Urinary bladder (tissue), 4 donors: ENCODE results near the gene ARNT2. TPM values are rescaled to one million over a fixed set of nuclear protein-coding genes. Genes with fewer than 3 reads are reported as not detected.

Experiments used
- DNase-seq: peaks from one replicate; pipeline ENCODE4 v3.0.0-alpha.2; 2015; ENCODE audit errors: extremely low spot score
- H3K27ac ChIP-seq: one replicate; pipeline ENCODE4 v1.5.1; 2013; ENCODE audit warnings: low read depth, mild to moderate bottlenecking, moderate library complexity
- H3K36me3 ChIP-seq: one replicate; pipeline ENCODE4 v1.6.1; 2013; ENCODE audit warnings: mild to moderate bottlenecking, moderate library complexity; ENCODE audit not compliant: insufficient read depth
- H3K4me1 ChIP-seq: one replicate; pipeline ENCODE4 v1.6.1; 2013; ENCODE audit warnings: mild to moderate bottlenecking, moderate library complexity; ENCODE audit not compliant: insufficient read depth
- H3K4me3 ChIP-seq: one replicate; pipeline ENCODE4 v1.5.1; 2013; ENCODE audit warnings: low read depth, low read length
- WGBS: extraction: QIAGEN DNeasy Blood & Tissue Kit; methylation state at CpG from one replicate; pipeline ENCODE4 v1.1.7; 2013; 5-methylcytosine and 5-hydroxymethylcytosine counted together
- polyA plus RNA-seq: library from polyadenylated mRNA; stranded (reverse); fragments of 200-250 nt; gene quantifications from one replicate; pipeline ENCODE4 v1.2.3, GENCODE V29; 2013
- total RNA-seq: library from RNA; depleted of rRNA; stranded (reverse); fragments of >200 nt; gene quantifications from one replicate; pipeline ENCODE4 v1.2.3, GENCODE V29; 2014
- donor health status: healthy with polysubstance abuse.
- donor health status: healthy.

Gene ARNT2
- total and polyA plus RNA-seq, 2 donors: 6.3 to 9.7 TPM

- WGBS: 89% methylated on average over 5 of the region's 5 CpGs
- Histone ChIP-seq H3K27ac (no peak overlapping the region), H3K36me3 (no peaks in the 10 kb centered on the region), H3K4me3 (no peak overlapping the region), H3K4me1 (peaks cover 2% of the 10 kb centered on the region)
- no peak for DNase-seq
Observed at GRCh38 chr15:80485370-80486164, 81.4 kb downstream of the ARNT2 start.

GRCh38 chr15:80487839-80488390 lies 83.7 kb downstream of the ARNT2 start:
- DNase-seq: no peak
- Histone ChIP-seq H3K36me3 (no peaks in the 10 kb centered on the region), H3K27ac (no peak overlapping the region), H3K4me3 (no peak overlapping the region), H3K4me1 (no peaks in the 10 kb centered on the region)
- 89% methylated on average over 4 of the region's 4 CpGs for WGBS

- H3K27ac ChIP-seq: no peak overlapping the region
- 53% methylated on average over 7 of the region's 7 CpGs for WGBS
- no peaks in the 10 kb centered on the region for H3K4me1 ChIP-seq
- no peaks in the 10 kb centered on the region for H3K36me3 ChIP-seq
- DNase-seq: no peak
- H3K4me3 ChIP-seq: no peak overlapping the region
Observed at GRCh38 chr15:80489030-80489594, 84.9 kb downstream of the ARNT2 start.

GRCh38 chr15:80490431-80490990 lies 86.3 kb downstream of the ARNT2 start:
- H3K36me3 ChIP-seq: no peaks in the 10 kb centered on the region
- WGBS: 96% methylated on average over 9 of the region's 9 CpGs
- H3K27ac ChIP-seq: no peak overlapping the region
- H3K4me1 ChIP-seq: no peaks in the 10 kb centered on the region
- no peak for DNase-seq
- H3K4me3 ChIP-seq: no peak overlapping the region

GRCh38 chr15:80491163-80491847 lies 87.1 kb downstream of the ARNT2 start:
- H3K4me1 ChIP-seq: no peaks in the 10 kb centered on the region
- no peak overlapping the region for H3K27ac ChIP-seq
- no peak overlapping the region for H3K4me3 ChIP-seq
- DNase-seq: no peak
- no peaks in the 10 kb centered on the region for H3K36me3 ChIP-seq
- whole genome bisulfite sequencing: 92% methylated on average over 7 of the region's 7 CpGs

- 88% methylated on average over 2 of the region's 2 CpGs for WGBS
Observed at GRCh38 chr15:80492409-80492808, 88.2 kb downstream of the ARNT2 start.

GRCh38 chr15:80492874-80493273 lies 88.7 kb downstream of the ARNT2 start:
- H3K4me3 ChIP-seq: no peak overlapping the region
- DNase-seq: no peak
- 91% methylated on average over 3 of the region's 3 CpGs for WGBS
- no peak overlapping the region for H3K27ac ChIP-seq
- no peaks in the 10 kb centered on the region for H3K4me1 ChIP-seq
- no peaks in the 10 kb centered on the region for H3K36me3 ChIP-seq

More at GRCh38 chr15:80492409-80492808, 88.2 kb downstream of the ARNT2 start:
- no peaks in the 10 kb centered on the region for H3K36me3 ChIP-seq
- no peak overlapping the region for H3K4me3 ChIP-seq
- no peak overlapping the region for H3K27ac ChIP-seq
- H3K4me1 ChIP-seq: no peaks in the 10 kb centered on the region
- no peak for DNase-seq

- no peak for DNase-seq
- 59% methylated on average over 5 of the region's 5 CpGs for WGBS
- Histone ChIP-seq H3K4me1 (no peaks in the 10 kb centered on the region), H3K4me3 (no peak overlapping the region), H3K36me3 (no peaks in the 10 kb centered on the region), H3K27ac (no peak overlapping the region)
Observed at GRCh38 chr15:80494351-80494751, 90.2 kb downstream of the ARNT2 start.

GRCh38 chr15:80494756-80495155 lies 90.6 kb downstream of the ARNT2 start:
- Histone ChIP-seq H3K4me3 (no peak overlapping the region), H3K4me1 (no peaks in the 10 kb centered on the region), H3K27ac (no peak overlapping the region), H3K36me3 (no peaks in the 10 kb centered on the region)
- 90% methylated on average over 3 of the region's 3 CpGs for WGBS
- DNase-seq: no peak

GRCh38 chr15:80495401-80495942 lies 91.3 kb downstream of the ARNT2 start:
- DNase-seq: no peak
- Histone ChIP-seq H3K27ac (no peak overlapping the region), H3K36me3 (no peaks in the 10 kb centered on the region), H3K4me1 (no peaks in the 10 kb centered on the region), H3K4me3 (no peak overlapping the region)
- WGBS: 87% methylated on average over 2 of the region's 2 CpGs

GRCh38 chr15:80496096-80496495 lies 91.9 kb downstream of the ARNT2 start:
- Histone ChIP-seq H3K36me3 (no peaks in the 10 kb centered on the region), H3K4me3 (no peak overlapping the region), H3K4me1 (no peaks in the 10 kb centered on the region), H3K27ac (no peak overlapping the region)
- DNase-seq: no peak
- 90% methylated on average over 2 of the region's 2 CpGs for WGBS

GRCh38 chr15:80497221-80497620 lies 93.0 kb downstream of the ARNT2 start:
- no peak overlapping the region for H3K27ac ChIP-seq
- no peaks in the 10 kb centered on the region for H3K4me1 ChIP-seq
- DNase-seq: no peak
- WGBS: 98% methylated on average over 1 of the region's 1 CpG
- H3K4me3 ChIP-seq: no peak overlapping the region
- no peaks in the 10 kb centered on the region for H3K36me3 ChIP-seq

GRCh38 chr15:80498652-80499051 lies 94.5 kb downstream of the ARNT2 start:
- Histone ChIP-seq H3K4me3 (no peak overlapping the region), H3K4me1 (no peaks in the 10 kb centered on the region), H3K27ac (no peak overlapping the region), H3K36me3 (no peaks in the 10 kb centered on the region)
- no peak for DNase-seq
- WGBS: 85% methylated on average over 4 of the region's 4 CpGs
